Measurements from ENCODE around the gene CDK14. TPM values are rescaled to one million over a fixed set of nuclear protein-coding genes. Genes with fewer than 3 reads are reported as not detected.

The CDK14 gene
- total and polyA plus RNA-seq, 2 donors (not counting 3 experiments of a cell fraction or from before 2014, with no cell fraction given) = 5.5 to 34.2 TPM

DNA sequence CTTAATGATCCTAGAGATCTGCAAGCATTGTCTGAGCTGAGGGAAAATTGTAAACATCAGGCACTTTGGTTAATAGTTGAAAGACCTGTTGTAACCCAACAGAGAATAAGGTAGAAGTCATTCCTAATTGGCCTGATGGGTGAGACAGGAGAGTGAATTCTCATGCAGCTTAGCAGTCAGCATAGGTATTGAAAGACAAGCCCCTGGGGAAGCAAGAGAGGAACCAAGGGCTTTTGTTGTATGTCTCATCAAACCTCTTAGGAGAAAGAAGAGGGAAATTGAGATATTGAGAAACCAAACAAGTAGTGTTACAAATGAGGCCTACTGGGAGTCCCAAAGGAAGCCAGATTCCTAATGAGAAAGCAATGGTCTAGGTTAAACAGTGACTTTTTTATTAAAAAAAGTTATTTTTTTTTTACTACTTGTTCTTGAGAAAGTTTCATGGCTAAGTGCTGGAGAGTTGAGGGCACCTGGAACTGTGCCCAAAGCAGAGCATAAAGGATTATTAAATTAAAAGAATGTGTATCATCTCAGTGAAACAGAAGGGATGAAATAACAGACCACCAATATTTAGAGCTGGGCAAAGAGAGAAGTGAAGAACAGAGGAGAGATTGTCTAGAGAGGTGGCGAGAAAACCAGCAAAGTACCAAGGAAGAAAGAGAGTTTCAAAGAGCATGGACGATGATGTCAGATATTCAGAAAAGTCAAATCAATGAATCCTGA lies 168.9 kb downstream of the CDK14 start:
- Histone ChIP-seq H3K4me1 (ENCODE audit: control insufficient read depth, extremely low read depth, insufficient read depth, low read length) (no peaks in the 10 kb centered on the region), H3K9me3 (replicated peaks; ENCODE audit: control insufficient read depth, insufficient read depth, low read length) (no peaks in the 10 kb centered on the region), H2AFZ (ENCODE audit: low read depth, low read length) (no peak overlapping the region), H3K9ac (replicated peaks; ENCODE audit: extremely low read depth, insufficient read depth, low read length) (no peak overlapping the region), H4K20me1 (replicated peaks; ENCODE audit: control insufficient read depth, extremely low read depth, insufficient read depth, low read length) (no peaks in the 10 kb centered on the region), H3K27me3 (ENCODE audit: control insufficient read depth in 2 of 2, insufficient read depth in 2 of 2, low read length in 2 of 2) (no peaks in the 10 kb centered on the region), H3K4me2 (ENCODE audit: insufficient read depth, low read length) (no peak overlapping the region), H3K9me1 (replicated peaks; ENCODE audit: control insufficient read depth, extremely low read depth, insufficient read depth, low read length) (no peaks in the 10 kb centered on the region), H3K36me3 (ENCODE audit: control insufficient read depth in 2 of 2, extremely low read depth in 1 of 2, insufficient read depth in 2 of 2, low read length in 2 of 2) (peaks cover 0 to 2% of the 10 kb centered on the region in 2 experiments), H3K27ac (ENCODE audit: insufficient read depth, low read depth, low read length) (no peak overlapping the region), H3K79me2 (ENCODE audit: control insufficient read depth, insufficient read depth, low read length) (no peaks in the 10 kb centered on the region), H3K4me3 (replicated peaks in 1 of 3; ENCODE audit: insufficient read depth in 1 of 3, low read depth in 1 of 3, low read length in 3 of 3) (no peak overlapping the region)
- FAIRE-seq = no peak
- dilution Hi-C loops (cut with MboI; ENCODE audit: extremely low pct_ligation_motif_present, low sequenced_read_pairs) (no loop called here), intact Hi-C loops (cut with micrococcal nuclease) (no loop called here)
- TF ChIP-seq EZH2 (IDR thresholded peaks at IDR 0.05; ENCODE audit: borderline replicate concordance, low read depth, low read length, severe bottlenecking) (no peak), FOS (IDR thresholded peaks at IDR 0.05; ENCODE audit: borderline replicate concordance, insufficient read depth, low read length) (no peak), POLR2AphosphoS5 (IDR thresholded peaks at IDR 0.05; ENCODE audit: insufficient read depth, low read depth, low read length) (no peak), JUN (IDR thresholded peaks at IDR 0.05; ENCODE audit: borderline replicate concordance, insufficient read depth, insufficient read length, low read depth) (no peak), MYC (IDR thresholded peaks at IDR 0.05; ENCODE audit: low read depth, low read length) (no peak), POLR2A (IDR thresholded peaks at IDR 0.05; ENCODE audit: low read depth, low read length) (no peak), GATA2 (IDR thresholded peaks at IDR 0.05; ENCODE audit: insufficient read depth, insufficient read length, low read depth, low read length) (no peak)
- TF ChIP-seq, protein P1, sequence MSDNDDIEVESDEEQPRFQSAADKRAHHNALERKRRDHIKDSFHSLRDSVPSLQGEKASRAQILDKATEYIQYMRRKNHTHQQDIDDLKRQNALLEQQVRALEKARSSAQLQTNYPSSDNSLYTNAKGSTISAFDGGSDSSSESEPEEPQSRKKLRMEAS (IDR thresholded peaks at IDR 0.05; ENCODE audit: insufficient read depth, insufficient read length) = no peak
- TF ChIP-seq, protein P2, sequence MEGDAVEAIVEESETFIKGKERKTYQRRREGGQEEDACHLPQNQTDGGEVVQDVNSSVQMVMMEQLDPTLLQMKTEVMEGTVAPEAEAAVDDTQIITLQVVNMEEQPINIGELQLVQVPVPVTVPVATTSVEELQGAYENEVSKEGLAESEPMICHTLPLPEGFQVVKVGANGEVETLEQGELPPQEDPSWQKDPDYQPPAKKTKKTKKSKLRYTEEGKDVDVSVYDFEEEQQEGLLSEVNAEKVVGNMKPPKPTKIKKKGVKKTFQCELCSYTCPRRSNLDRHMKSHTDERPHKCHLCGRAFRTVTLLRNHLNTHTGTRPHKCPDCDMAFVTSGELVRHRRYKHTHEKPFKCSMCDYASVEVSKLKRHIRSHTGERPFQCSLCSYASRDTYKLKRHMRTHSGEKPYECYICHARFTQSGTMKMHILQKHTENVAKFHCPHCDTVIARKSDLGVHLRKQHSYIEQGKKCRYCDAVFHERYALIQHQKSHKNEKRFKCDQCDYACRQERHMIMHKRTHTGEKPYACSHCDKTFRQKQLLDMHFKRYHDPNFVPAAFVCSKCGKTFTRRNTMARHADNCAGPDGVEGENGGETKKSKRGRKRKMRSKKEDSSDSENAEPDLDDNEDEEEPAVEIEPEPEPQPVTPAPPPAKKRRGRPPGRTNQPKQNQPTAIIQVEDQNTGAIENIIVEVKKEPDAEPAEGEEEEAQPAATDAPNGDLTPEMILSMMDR (IDR thresholded peaks at IDR 0.05; ENCODE audit: extremely low read depth in 1 of 2, insufficient read depth in 1 of 2, low read depth in 1 of 2, low read length in 2 of 2) = no peak
- POLR2A ChIA-PET = no interaction called here
- no peak for DNase-seq (ENCODE audit: low read depth, low spot score)
- BruUV-seq (replicated peaks) = no TSS peak
- CTCF ChIA-PET = interaction anchor here (1.3 to 1.5 kb wide), 2 partner anchors 15 to 60 kb away, joined by 5 to 7 read pairs; no protein-coding TSS in a partner anchor
